Measurements from ENCODE around the gene ALG10B. TPM values are rescaled to one million over a fixed set of nuclear protein-coding genes. Genes with fewer than 3 reads are reported as not detected.

ALG10B gene
- total and polyA plus RNA-seq, 2 donors (not counting 3 experiments of a cell fraction or from before 2014, with no cell fraction given), result 8.0 to 9.0 TPM

- CTCF ChIA-PET, result interaction anchor here (0.8 to 3.6 kb wide), 6 partner anchors 8 to 949 kb away, joined by 3 to 35 read pairs (median 5); no protein-coding TSS in a partner anchor
- intact Hi-C loops (cut with micrococcal nuclease) (loop anchor here (5.0 kb wide), 1 partner anchor 335 kb away; no protein-coding TSS in a partner anchor), dilution Hi-C loops (cut with MboI; ENCODE audit: extremely low pct_ligation_motif_present, low sequenced_read_pairs) (no loop called here)
- no peak overlapping the region for H3K4me3 ChIP-seq (replicated peaks in 1 of 3; ENCODE audit: insufficient read depth in 1 of 3, low read depth in 1 of 3, low read length in 3 of 3)
- POLR2A ChIA-PET, result no interaction called here
- TF ChIP-seq MAX (IDR thresholded peaks at IDR 0.05; ENCODE audit: insufficient read depth, insufficient read length) (no peak), POLR2AphosphoS5 (IDR thresholded peaks at IDR 0.05; ENCODE audit: insufficient read depth, low read depth, low read length) (no peak), JUN (IDR thresholded peaks at IDR 0.05; ENCODE audit: borderline replicate concordance, insufficient read depth, insufficient read length, low read depth) (no peak), GATA2 (IDR thresholded peaks at IDR 0.05; ENCODE audit: insufficient read depth, insufficient read length, low read depth, low read length) (no peak), CTCF (IDR thresholded peaks at IDR 0.05; ENCODE audit: extremely low read depth in 1 of 2, insufficient read depth in 1 of 2, low read depth in 1 of 2, low read length in 2 of 2) (no peak)
- no TSS peak for BruUV-seq (replicated peaks)
- no peak overlapping the region for H2AFZ ChIP-seq (ENCODE audit: low read depth, low read length)
- no peaks in the 10 kb centered on the region for H3K36me3 ChIP-seq (ENCODE audit: control insufficient read depth in 2 of 2, extremely low read depth in 1 of 2, insufficient read depth in 2 of 2, low read length in 2 of 2)
- no peaks in the 10 kb centered on the region for H3K4me1 ChIP-seq (ENCODE audit: control insufficient read depth, extremely low read depth, insufficient read depth, low read length)
- FAIRE-seq (no peak), DNase-seq (ENCODE audit: low read depth, low spot score) (no peak)
- H3K27me3 ChIP-seq (ENCODE audit: control insufficient read depth in 2 of 2, insufficient read depth in 2 of 2, low read length in 2 of 2), result no peaks in the 10 kb centered on the region
- no peaks in the 10 kb centered on the region for H3K9me3 ChIP-seq (replicated peaks; ENCODE audit: control insufficient read depth, insufficient read depth, low read length)
- H3K9ac ChIP-seq (replicated peaks; ENCODE audit: extremely low read depth, insufficient read depth, low read length), result no peak overlapping the region
- H3K4me2 ChIP-seq (ENCODE audit: insufficient read depth, low read length), result no peak overlapping the region
- H3K9me1 ChIP-seq (replicated peaks; ENCODE audit: control insufficient read depth, extremely low read depth, insufficient read depth, low read length), result no peaks in the 10 kb centered on the region
- no peak overlapping the region for H3K27ac ChIP-seq (ENCODE audit: insufficient read depth, low read depth, low read length)
- H3K79me2 ChIP-seq (ENCODE audit: control insufficient read depth, insufficient read depth, low read length), result no peaks in the 10 kb centered on the region
- H4K20me1 ChIP-seq (replicated peaks; ENCODE audit: control insufficient read depth, extremely low read depth, insufficient read depth, low read length), result no peaks in the 10 kb centered on the region
Observed at GRCh38 chr12:38327356-38327755, 10.8 kb downstream of the ALG10B start.
